ENCODE data around the gene TRMT11. TPM values are rescaled to one million over a fixed set of nuclear protein-coding genes. Genes with fewer than 3 reads are reported as not detected.
A peak's percentile ranks its signal among the peaks of the same experiment; 100 is the strongest.

Gene TRMT11
- total and polyA plus RNA-seq, 2 of the 13 experiments (the other 11 are each of a cell fraction or from before 2014, with no cell fraction given): 42.2 to 81.9 TPM

DNA sequence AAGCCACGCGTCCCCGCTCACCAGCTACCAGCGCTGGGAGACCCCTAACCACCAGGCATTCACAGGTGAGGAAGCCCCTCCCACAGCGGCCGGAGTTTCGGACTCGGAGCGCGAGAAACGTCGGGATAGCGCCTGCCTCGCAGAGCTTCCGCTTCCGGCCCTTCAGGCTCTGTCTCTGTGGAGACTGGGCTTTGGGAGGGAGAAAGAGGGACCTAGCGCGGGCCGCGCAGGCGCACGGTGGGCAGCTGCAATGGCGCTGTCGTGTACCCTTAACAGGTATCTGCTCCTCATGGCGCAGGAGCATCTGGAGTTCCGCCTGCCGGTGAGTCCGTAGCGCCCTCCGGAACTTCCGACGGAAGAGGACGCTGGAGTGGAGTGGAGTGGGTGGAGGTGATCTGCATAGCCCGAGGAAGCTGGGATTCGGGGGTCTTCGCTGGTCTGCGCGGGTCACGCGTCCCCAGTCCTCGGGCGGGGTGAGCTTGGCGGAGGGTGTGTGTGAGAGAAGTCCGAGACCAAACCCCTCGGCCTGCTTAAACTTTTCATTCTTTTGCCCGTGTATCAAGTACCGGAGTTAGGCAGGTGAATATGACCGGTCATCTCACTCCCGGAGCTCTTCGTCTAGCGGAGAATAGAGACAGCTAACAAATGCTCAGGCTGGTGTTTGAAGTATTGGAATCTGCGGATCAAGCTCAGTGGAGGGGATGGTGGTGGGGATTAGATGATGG lies at the start of gene TRMT11 (continued):
- peak; percentile 17; the same call in 1 of the 2 replicates for TF ChIP-seq SMAD9 (CRISPR knock-in tag; IDR thresholded peaks at IDR 0.05)
- TF ChIP-seq ZNF280B (CRISPR knock-in tag; IDR thresholded peaks at IDR 0.05; ENCODE audit: borderline replicate concordance): no peak; the same call in 1 of the 2 replicates
- peak; percentile 55; the same call in 1 of the 2 replicates for TF ChIP-seq FOXO1 (CRISPR knock-in tag; IDR thresholded peaks at IDR 0.05)
- TF ChIP-seq MYC (CRISPR knock-in tag; IDR thresholded peaks at IDR 0.05; ENCODE audit: borderline replicate concordance): peak; percentile 97
- TF ChIP-seq HOXD1 (CRISPR knock-in tag; IDR thresholded peaks at IDR 0.05): no peak
- TF ChIP-seq ZNF33A (CRISPR knock-in tag; IDR thresholded peaks at IDR 0.05; ENCODE audit: borderline replicate concordance): no peak
- TF ChIP-seq ZNF800 (CRISPR knock-in tag; IDR thresholded peaks at IDR 0.05): peak; percentile 23; the same call in 1 of the 2 replicates
- no peak for TF ChIP-seq MAFF (IDR thresholded peaks at IDR 0.05; ENCODE audit: low read depth, low read length)
- TF ChIP-seq BRD4 (CRISPR knock-in tag; IDR thresholded peaks at IDR 0.05): peak; percentile 98; the same call in 1 of the 2 replicates
- TF ChIP-seq TBX3 (IDR thresholded peaks at IDR 0.05; ENCODE audit: borderline replicate concordance): no peak
- TF ChIP-seq IKZF5 (CRISPR knock-in tag; IDR thresholded peaks at IDR 0.05): peak; percentile 93
- TF ChIP-seq, protein P1, sequence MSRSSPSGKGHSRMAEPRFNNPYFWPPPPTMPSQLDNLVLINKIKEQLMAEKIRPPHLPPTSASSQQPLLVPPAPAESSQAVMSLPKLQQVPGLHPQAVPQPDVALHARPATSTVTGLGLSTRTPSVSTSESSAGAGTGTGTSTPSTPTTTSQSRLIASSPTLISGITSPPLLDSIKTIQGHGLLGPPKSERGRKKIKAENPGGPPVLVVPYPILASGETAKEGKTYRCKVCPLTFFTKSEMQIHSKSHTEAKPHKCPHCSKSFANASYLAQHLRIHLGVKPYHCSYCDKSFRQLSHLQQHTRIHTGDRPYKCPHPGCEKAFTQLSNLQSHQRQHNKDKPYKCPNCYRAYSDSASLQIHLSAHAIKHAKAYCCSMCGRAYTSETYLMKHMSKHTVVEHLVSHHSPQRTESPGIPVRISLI (CRISPR knock-in tag; IDR thresholded peaks at IDR 0.05; ENCODE audit: borderline replicate concordance): no peak
- TF ChIP-seq MTF2 (CRISPR knock-in tag; IDR thresholded peaks at IDR 0.05; ENCODE audit: borderline replicate concordance): no peak
- TF ChIP-seq ZNF761 (CRISPR knock-in tag; conservative IDR thresholded peaks at IDR 0.05): peak; percentile 52
- no peak for TF ChIP-seq SNAI1 (CRISPR knock-in tag; IDR thresholded peaks at IDR 0.05; ENCODE audit: borderline replicate concordance)
- no peak for TF ChIP-seq ATF3 (CRISPR knock-in tag; IDR thresholded peaks at IDR 0.05)
- TF ChIP-seq, protein P2, sequence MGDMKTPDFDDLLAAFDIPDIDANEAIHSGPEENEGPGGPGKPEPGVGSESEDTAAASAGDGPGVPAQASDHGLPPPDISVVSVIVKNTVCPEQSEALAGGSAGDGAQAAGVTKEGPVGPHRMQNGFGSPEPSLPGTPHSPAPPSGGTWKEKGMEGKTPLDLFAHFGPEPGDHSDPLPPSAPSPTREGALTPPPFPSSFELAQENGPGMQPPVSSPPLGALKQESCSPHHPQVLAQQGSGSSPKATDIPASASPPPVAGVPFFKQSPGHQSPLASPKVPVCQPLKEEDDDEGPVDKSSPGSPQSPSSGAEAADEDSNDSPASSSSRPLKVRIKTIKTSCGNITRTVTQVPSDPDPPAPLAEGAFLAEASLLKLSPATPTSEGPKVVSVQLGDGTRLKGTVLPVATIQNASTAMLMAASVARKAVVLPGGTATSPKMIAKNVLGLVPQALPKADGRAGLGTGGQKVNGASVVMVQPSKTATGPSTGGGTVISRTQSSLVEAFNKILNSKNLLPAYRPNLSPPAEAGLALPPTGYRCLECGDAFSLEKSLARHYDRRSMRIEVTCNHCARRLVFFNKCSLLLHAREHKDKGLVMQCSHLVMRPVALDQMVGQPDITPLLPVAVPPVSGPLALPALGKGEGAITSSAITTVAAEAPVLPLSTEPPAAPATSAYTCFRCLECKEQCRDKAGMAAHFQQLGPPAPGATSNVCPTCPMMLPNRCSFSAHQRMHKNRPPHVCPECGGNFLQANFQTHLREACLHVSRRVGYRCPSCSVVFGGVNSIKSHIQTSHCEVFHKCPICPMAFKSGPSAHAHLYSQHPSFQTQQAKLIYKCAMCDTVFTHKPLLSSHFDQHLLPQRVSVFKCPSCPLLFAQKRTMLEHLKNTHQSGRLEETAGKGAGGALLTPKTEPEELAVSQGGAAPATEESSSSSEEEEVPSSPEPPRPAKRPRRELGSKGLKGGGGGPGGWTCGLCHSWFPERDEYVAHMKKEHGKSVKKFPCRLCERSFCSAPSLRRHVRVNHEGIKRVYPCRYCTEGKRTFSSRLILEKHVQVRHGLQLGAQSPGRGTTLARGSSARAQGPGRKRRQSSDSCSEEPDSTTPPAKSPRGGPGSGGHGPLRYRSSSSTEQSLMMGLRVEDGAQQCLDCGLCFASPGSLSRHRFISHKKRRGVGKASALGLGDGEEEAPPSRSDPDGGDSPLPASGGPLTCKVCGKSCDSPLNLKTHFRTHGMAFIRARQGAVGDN (CRISPR knock-in tag; IDR thresholded peaks at IDR 0.05): peak; percentile 98
- no peak for TF ChIP-seq PLRG1 (conservative IDR thresholded peaks at IDR 0.05)
- TF ChIP-seq ZNF891 (CRISPR knock-in tag; IDR thresholded peaks at IDR 0.05): peak; percentile 96; the same call in 1 of the 2 replicates

Measured in HepG2 (cell line).